HEK293T (cell line): ENCODE measurements around the gene SPSB4.

Source experiments
- BHLHE40 ChIP-seq: fragments of 450-650 bp; IDR thresholded peaks from 2 replicates; pipeline ENCODE4 v1.6.1; 2016; ENCODE audit warnings: mild to moderate bottlenecking, moderate library complexity, borderline replicate concordance
- FOXA1 ChIP-seq: fragments of 450-650 bp; IDR thresholded peaks from 2 replicates; pipeline ENCODE4 v1.6.1; 2016; ENCODE audit warnings: mild to moderate bottlenecking
- FOXK2 ChIP-seq: fragments of 450-650 bp; IDR thresholded peaks from 2 replicates; pipeline ENCODE4 v1.6.1; 2016; ENCODE audit warnings: mild to moderate bottlenecking
- FOXM1 ChIP-seq: fragments of 450-650 bp; IDR thresholded peaks from 2 replicates; pipeline ENCODE4 v1.6.1; 2017; ENCODE audit warnings: mild to moderate bottlenecking, borderline replicate concordance
- LEF1 ChIP-seq: fragments of 450-650 bp; IDR thresholded peaks from 2 replicates; pipeline ENCODE4 v1.6.1; 2017; ENCODE audit warnings: mild to moderate bottlenecking, borderline replicate concordance
- SP1 ChIP-seq: fragments of 450-650 bp; IDR thresholded peaks from 2 replicates; pipeline ENCODE4 v1.6.1; 2017
- SUZ12 ChIP-seq: fragments of 450-650 bp; IDR thresholded peaks from 2 replicates; pipeline ENCODE4 v1.6.1; 2016; ENCODE audit warnings: mild to moderate bottlenecking
- TARDBP ChIP-seq: fragments of 450-650 bp; IDR thresholded peaks from 2 replicates; pipeline ENCODE4 v1.6.1; 2016
- ZNF384 ChIP-seq: fragments of 450-650 bp; IDR thresholded peaks from 2 replicates; pipeline ENCODE4 v1.6.1; 2016

DNA sequence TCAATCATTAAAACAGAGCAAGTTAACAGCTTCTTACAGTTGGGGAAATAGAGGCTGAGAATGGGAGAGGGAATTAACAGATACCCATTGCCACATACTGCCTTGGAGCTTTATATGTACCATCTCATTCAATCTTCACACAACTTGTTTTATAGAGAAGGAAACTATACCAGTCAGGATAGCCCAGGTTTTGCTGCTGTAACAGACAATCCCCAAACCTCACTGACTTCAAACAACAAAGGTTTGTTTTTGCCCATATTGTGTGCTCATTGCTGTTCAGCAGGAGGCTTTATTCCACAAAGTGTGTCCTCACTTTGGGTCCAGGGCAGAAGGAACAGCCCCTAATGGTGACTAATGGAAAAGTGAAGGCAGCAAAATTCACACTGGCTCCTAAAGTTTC, 59.2 kb downstream of the SPSB4 start:
- TF ChIP-seq LEF1 (no peak), FOXK2 (no peak), FOXM1 (no peak), BHLHE40 (no peak), SUZ12 (no peak), SP1 (no peak), TARDBP (no peak), FOXA1 (no peak), ZNF384 (no peak)
